HG03432 (cell line): ENCODE measurements around the gene PIEZO2.
"Not testable (repeated sequence)": the region's sequence is repeated elsewhere in the genome, so short reads cannot be mapped to it uniquely, and the experiment has no call there.

Experiments
- ATAC-seq: cut with Tn5 transposase; IDR thresholded peaks from one replicate; pipeline ENCODE4 v1.9.1; 2021; ENCODE audit warnings: mild to moderate bottlenecking, moderate library complexity; ENCODE audit not compliant: unreplicated experiment

PIEZO2 gene

DNA sequence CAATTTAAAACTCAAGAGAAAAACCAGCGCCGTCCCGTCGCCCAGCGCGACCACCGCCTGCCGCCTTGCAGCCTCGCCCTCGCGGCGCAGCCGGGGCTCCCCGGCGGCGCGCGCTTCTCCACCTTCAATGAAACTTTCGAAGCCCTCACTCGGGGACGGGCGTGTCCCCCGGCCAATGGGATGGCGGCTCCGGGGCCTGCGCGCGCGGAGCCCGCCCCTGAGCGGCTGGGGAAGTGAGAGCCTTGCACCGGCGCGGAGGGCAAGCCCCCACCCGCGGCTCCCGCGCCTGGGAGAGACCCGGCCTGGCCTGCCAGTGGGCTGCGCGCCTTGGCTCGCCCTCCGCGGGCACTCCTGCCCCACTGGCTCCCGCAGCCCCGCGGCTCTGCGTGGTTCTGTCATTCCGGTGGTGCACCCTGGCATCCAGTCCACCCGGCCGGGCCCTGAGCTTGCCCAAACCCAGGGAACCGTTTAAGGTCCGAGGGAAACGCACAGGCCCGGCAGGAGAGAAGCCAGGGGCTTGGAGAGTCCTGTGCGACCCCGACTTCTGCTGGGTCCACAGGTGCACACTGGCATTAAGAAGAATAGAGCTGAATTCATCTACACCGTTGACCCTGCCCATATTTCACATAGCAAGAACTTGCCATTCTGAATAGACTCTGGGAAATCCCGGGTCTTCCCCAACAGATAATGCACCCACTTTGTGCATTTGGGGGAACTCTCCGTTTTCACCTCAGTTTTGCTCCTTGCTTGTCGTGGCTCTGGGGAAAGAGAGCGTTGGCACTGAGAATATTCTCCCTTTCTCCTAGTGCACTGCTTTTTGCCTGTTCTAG, at the start of gene PIEZO2:
TSS of gene PIEZO2 (minus strand) at position 129 of the 830 bp plus-strand sequence. CDS start 981 bp downstream, outside the sequence.
- ATAC-seq, result peak; percentile 83

DNA sequence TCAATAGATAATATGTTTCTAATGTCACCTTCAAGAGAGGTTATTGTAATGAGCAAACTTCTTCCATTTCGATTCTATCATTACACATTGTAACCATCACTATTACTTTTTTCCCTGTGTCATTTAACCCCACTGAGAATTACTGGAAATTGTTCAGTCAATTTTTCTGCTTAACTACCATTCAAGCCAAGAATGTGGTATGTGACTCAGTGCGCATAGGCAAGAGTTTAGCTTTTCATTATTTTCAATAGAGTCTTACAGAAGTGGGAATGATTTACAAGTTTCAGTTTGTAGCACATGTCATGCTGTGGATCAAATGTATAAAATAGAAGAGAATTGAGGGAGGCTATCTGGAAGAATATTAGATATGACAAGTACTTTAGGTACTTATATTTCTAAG, 34.3 kb upstream of the PIEZO2 start:
- no peak for ATAC-seq

DNA sequence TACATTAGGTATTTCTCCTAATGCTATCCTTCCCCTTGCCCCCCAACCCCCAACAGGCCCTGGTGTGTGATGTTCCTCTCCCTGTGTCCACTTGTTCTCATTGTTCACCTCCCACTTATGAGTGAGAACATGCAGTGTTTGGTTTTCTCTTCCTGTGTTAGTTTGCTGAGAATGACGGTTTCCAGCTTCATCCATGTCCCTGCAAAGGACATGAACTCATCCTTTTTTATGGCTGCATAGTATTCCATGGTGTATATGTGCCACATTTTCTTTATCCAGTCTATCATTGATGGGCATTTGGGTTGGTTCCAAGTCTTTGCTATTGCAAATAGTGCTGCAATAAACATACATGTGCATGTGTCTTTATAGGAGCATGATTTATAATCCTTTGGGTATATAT, 32.3 kb upstream of the PIEZO2 start:
- not testable (repeated sequence) for ATAC-seq

DNA sequence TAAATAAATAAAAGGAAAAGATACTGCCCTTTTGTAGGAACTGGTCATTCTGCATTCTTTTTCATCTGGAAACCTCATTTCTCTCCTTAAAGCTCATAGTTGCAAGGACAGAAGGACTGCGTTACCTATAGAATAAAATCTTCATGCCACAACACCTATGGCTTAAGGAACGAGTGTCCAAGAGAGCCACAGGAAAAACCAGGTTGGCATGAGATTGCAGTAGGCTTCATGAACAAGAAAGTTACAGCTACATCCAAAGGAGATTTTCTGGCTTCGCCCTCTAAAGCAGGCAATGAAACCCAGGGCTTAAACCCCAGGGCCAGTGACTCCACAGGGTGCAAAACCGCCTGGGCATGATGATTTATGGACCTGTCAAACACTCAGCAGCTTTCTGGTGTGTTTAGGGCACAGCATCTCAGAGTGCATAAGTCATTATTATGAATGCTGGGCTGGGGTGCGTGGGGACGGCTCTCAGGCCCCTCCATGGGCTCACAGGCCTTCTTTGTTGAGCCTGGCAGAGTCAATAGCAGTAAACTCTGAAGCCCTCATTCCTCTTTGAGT, 30.7 kb upstream of the PIEZO2 start:
- no peak for ATAC-seq

DNA sequence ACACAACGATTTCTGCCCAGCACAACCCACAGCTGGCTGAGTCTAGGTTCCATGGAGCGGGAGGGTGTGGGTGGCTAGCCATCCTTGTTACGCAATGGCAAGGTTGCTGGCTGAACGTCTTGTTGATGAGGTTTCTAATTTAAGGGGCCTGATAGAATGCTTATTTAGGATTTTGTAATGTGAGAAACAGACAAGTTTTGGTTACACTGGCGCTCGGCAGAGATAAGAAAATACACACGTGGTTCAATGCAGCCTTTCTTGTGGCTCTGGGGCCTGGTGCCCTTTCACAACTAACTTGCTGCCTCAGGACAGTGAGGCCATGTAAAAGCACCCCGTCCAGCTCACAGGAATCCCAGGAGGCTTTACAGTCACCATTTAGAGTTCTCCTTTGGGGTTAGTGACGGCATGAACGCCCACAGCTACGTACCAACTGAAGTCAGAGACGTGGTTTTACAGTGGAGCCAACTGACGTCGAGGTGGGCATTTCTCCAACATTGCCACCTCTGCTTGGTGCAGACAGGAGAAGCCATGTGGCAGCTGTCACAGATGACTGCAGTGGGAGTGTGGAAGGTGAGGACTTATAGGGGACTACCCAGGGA, 29.7 kb upstream of the PIEZO2 start:
- ATAC-seq, result no peak

DNA sequence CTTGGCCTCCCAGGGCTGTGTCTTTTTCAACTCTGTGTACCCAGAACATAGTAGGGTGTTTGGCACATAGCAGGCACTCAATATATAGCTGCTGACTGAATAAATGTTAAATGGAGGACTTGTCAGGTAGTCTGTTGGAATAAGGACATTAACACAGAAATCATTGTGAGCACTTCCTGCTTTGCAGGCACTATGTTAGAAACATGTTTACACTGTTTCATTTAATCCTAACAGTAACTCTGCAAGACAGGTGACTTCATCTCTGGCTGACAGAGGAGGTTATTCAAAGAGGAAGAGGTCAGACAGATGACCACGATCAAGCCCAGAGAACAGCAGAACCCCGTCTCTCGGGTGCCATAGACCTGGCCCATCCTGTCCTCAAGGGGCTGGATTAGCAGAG, 28.0 kb upstream of the PIEZO2 start:
- no peak for ATAC-seq

DNA sequence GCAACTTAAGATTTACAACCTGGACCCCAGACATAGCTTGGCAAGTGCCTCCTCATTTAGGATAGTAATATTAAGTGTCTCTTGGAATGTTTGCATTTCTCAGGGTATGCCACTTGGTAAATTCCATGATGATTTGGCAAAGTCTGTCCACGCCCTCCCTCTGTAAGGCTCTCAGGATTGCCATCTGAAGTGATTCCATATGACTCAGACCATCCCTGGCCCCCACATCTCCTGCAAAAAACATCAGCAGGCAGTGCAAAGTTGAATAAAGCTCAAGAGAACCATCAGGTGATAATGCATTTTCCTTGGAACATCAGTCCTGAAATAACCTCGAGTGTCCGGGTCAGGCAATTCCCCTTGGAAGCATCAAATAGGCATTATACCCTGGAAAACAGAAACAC, 27.1 kb upstream of the PIEZO2 start:
- no peak for ATAC-seq

DNA sequence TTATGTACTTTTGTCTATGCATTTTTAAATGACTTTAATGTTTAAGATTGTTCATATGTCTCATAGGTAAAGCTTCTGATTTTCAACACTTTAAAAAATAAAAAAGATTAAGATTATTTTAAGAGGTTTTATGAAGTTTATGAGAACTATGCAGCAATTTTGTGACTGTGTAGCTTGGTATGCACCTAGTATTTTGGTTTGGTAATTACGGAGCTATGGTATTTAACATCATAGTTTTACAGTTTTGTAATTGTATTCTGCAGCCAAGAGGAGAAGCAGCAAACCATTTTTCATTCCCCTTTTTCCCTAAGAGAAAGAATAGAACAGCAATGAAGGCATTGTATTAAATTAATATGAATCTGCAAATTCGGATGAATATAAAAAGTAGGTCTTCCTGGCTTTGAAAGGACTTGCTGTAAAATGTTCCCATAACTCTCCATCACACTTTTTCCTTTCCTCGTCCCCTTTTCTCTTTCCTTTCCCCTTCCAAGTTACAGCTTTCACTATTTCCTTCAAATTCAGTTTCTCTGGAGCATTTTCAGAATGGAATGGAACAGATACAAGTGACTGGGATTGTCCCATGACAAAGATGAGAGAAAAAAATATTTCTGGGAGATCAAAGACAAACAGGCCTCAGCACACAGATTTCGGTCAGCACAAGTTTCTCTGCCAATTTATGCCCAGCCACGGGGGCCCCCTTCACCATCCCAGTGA, 26.1 kb upstream of the PIEZO2 start:
- ATAC-seq, result no peak

DNA sequence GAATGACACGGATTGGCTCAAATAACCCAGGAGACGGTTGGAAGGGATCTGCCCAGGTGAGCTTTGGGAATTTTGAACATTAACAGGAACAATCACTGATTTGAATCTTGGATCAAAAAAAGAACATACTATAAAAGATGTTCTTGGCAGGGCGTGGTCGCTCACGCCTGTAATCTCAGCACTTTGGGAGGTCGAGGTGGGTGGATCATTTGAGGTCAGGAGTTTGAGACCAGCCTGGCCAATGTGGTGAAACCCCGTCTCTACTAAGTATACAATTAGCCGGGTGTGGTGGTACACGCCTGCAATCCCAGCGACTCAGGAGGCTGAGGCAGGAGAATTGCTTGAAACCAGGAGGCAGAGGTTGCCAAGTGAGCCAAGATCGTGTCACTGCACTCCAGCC, 24.8 kb upstream of the PIEZO2 start:
- not testable (repeated sequence) for ATAC-seq

DNA sequence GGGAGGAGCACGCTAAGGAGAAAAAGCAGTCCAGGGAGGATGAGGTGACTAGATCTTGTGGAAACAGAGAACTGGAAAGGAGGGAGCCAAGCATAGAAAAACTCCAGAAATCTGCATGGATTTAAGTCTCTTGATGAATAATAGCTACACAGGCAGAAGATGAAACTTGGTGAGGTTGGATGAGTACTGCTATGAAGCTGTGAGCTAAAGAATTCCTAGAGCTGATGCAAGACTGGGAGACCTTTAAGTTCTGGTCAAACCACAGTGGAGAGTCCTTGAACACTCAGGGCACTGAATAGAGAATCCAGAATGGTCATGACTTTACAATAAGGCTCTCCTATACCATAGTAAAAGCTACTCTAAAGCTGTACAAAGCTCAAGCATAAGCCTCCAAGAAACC, 18.4 kb upstream of the PIEZO2 start:
- no peak for ATAC-seq

DNA sequence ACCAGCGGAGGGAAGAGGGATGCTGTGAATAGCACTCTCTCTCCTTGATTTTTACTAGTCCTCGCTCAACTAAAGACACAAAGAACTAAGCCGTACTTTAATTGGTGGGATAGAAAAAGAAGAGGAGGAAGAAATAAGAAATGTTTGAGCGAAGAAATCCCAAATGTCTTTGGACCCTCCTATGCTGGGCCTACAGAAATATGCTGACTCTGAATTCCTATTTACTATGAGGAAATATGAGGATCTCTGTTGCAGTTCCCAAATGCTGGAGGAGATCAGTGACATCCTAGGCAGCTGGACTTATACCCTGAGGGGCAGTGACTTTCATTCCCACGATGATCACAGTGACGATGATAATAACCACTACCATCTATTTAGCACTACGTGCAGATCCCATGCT, 16.6 kb upstream of the PIEZO2 start:
- ATAC-seq, result no peak

DNA sequence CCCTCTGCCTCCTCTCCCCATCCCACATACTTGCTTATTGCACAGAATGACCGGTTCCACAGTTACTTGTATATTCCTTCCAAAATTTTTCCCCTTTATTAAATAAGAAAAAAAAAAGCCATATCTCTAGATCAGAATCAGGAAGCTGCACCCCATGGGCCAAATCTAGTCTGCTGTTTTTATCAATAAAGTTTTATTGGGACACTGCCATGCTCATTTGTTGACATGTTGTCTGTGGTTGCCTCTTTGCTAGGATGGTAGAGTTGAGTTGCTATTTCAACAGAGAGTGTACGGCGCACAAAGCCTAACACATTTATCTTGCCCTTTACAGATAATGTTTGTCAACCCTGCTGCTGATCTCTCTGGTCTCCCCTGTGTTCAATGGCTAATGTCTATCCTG, 15.8 kb upstream of the PIEZO2 start:
- ATAC-seq, result no peak

DNA sequence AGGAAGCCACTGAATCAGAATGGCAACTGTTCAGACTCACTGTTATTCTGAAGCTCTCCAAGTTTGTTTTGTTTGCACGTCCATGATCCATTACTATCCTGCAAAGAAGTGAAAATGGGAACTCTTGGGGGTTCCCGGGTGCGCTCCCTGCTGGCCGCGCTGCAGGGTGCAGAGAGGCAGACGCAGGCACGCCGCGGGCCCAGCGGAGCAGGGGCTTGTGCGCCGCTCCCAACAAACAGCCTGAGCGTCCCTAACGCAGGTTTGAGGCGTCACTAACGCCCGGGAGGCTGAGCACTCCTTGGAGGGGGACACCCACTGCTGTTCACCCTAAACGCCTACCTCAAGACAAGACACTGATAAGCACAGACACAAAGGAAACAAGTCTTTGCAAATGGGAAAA, 14.3 kb upstream of the PIEZO2 start:
- no peak for ATAC-seq

DNA sequence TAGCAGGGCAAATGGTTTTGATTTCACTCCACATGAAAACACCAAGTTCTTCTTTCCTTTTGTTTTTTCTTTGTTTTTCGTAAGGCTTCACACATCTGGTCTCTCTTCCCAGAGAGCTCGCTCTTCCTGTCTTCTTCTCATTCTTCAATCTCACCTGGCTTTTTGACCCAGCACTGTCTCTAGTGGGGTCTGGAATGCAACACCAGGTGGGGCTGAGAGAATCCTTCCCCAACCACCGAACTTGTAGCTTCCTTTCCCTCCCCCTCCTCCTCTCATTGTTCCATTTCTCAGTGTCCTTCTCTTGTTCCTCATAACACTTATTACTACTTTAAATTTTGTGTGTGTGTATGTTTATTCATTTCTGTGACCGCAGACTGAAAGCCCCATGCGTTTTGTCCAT, 13.5 kb upstream of the PIEZO2 start:
- ATAC-seq, result no peak

DNA sequence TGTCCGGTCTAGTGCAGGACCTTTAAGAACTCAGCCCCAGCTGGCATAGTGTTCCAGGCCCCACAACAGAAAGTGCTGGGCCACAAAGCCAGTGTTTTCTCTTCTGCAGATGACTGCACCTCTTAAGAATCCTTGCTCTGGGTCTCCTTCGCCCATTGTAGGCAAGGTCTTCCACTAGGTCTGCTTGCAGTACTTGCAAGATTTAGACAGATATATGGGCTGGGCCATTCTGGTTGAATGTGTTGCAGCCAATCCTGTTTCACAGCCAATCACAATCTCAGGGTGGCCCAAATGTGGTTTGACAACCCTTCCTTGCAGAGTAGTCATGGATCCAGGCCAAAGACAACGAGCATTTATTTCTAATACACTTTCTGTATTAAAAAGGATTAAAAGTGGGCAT, 13.1 kb upstream of the PIEZO2 start:
- ATAC-seq, result no peak

DNA sequence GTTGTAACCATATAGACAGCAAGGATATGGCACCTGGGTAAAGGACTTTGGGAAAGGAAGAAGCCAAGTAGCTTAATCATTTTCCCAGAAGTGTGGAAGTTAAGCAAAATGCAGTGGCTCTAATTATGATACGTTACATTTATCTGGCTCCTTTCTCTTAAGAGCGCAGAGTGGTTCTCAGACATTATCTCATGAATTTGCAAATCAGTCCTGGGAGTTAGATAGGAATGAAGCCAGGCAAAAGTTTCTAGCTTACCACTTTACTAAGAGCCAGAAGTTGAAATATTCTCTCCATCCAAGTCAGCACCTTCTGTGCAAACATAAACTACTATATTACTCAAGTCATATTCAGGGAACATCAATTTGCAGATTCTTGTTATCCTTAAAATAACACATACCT, 10.9 kb upstream of the PIEZO2 start:
- no peak for ATAC-seq

DNA sequence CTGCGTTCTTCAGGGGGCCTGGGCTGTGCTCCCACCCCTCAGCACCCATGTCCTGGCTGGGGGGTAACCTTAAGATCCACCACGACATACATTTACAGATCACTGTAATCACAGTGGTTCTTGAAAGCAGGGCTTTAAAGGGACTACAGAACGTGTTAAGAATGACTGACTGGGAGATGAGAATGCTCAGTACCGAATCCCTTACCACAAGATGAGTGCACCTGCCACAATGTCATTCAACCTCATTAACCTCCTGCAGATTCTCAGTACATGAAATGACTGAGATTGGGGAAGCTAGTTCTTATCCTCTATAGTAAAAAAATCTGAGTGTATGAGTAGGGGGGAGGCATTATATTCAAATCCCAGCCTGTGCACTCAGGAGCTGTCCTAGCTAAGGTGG, 10.5 kb upstream of the PIEZO2 start:
- ATAC-seq, result no peak

DNA sequence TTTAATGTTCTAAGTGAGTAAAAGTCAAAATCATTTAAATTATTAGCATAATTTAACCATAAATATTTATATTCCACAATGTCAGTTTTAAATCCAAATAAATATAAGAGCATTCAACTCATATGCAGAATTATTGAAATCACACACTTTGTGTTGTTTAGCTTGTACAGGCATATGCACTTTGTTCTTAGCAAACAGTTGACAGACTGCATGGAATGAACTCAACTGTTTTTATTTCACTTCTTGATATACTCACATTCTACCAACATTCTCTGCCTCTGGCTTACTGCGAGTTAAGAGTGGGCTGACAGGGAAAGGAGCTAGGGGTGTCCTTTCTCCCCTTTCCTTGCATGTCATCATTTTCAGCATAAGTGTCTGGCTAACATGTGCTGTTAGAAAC, 7.6 kb upstream of the PIEZO2 start:
- ATAC-seq, result no peak

DNA sequence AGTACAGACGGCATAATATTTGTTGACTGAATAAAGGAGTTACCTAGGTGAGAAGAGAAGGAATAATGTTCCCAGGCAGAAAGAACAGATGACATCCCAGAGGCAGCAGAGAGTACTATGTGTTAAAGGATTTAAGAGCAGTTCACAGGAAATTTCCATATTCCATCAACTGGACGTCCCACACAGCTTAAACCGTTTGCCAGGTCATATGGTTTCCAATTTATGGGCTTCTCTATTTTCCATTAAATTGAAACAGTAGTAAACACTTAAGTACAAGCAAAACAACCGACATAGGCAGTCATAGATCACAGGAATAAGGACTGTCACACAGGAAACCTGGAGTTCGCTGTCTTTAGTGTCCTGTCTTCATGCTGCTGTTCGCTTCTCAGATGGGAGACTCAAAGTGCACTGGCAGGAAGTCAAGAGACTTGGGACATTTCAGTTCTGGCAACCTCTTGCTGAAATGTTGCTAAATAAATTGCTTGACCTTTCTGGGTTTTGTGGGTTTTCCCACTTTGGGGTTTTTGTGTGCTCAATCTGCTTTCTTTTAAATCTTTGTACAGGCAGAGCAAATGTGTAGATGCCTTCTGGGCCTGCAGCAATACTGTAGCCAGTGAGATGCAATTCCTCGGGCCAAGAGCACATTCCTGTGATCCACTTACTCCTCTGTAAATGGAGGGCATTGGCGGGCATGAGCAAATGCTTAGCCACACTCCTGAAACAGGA, 5.8 kb upstream of the PIEZO2 start:
- ATAC-seq, result no peak

DNA sequence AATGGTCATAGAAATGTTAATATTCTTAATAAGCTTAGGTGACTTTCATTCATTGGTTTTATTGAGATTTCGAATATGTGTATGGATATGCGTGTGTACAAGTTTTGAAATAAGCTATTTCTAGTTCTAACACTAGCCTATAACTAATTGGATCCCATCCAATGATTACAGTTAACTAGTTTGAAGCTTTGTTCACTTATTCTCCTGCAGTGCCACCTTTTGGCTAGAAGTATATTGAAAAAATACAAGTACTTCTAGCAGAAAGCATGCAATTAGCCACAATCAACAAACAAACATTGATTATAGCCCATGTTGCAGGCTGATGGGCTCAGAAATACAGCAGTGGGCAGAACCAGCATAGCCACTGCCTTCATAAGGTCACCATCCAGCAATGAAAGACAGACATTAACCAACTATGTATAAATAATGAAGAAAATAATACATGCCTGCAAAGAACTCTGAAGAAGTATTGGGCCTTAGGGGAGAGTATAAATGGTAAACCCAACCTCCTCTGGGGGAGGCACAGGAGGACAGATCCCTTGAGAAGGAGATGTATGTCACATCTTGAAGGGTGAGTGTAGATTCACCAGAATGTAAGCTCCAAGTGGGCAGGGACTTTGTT, 5.1 kb upstream of the PIEZO2 start:
- ATAC-seq, result no peak

DNA sequence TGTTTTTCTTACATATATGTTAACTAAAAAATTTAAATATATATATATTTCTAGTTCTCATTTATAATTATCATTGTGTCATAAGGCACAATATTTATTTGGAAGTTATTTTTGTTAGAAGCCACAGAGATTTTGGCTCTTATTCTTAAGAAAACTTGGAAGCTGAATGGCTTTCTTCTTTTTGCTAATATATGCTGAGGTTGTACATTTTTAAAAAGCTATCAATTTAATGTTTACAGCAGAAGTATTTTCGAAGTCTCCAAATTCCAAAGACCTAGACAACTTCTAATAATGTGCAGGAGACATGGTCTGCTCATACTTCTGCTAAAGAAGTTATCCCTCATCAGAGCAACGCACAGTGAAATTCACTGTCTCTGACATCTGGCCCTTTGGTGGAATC, 3.7 kb upstream of the PIEZO2 start:
- ATAC-seq, result no peak
